Endothelial cell of umbilical vein (primary cell): ENCODE data around the gene HABP4. TPM values are rescaled to one million over a fixed set of nuclear protein-coding genes. Genes with fewer than 3 reads are reported as not detected.

Source experiments
- BruUV-seq: library from RNA; stranded (reverse); fragments of 400-500 nt; replicated peaks from 2 replicates; lab custom pipeline; 2021; lab: Mats Ljungman, UMichigan
- CTCF ChIA-PET: fragments of 300-600, 350-600 bp; sonication (Branson Sonifier 250); formaldehyde crosslinking; loops from one replicate; lab custom pipeline; 2021; ENCODE audit warnings: antibody characterized with exemption, inconsistent platforms; lab: Charles Lee
- POLR2A ChIA-PET: fragments of 300-600, 350-600 bp; sonication (Branson Sonifier 250); formaldehyde crosslinking; loops from one replicate; lab custom pipeline; 2021; ENCODE audit warnings: antibody characterized with exemption, inconsistent platforms; lab: Charles Lee
- DNase-seq: peaks from one replicate; pipeline ENCODE4 v3.0.0-alpha.2; 2011; ENCODE audit warnings: low read depth, low spot score
- FAIRE-seq: peaks from 2 replicates; lab custom pipeline; 2011; peaks lifted over from hg19 to GRCh38; lab: Jason Lieb, UNC
- H2AFZ ChIP-seq: 2 replicates; pipeline ENCODE4 v1.6.0; 2012; ENCODE audit warnings: low read depth, low read length, control low read depth, inconsistent platforms
- H3K27ac ChIP-seq: 2 replicates; pipeline ENCODE4 v1.5.1; 2011; ENCODE audit warnings: low read depth, mild to moderate bottlenecking, control low read depth, low read length, moderate library complexity; ENCODE audit not compliant: insufficient read depth
- H3K27me3 ChIP-seq, 2 experiments: 2 replicates each; pipeline versions ENCODE4 v1.6.0 to v1.6.1; 2011; ENCODE audit warnings: low read length in 2 of 2, mixed read lengths in 1 of 2; ENCODE audit not compliant: control insufficient read depth in 2 of 2, insufficient read depth in 2 of 2
- H3K36me3 ChIP-seq, 2 experiments: 2 replicates in 1 of 2; 3 replicates in 1 of 2; pipeline ENCODE4 v1.5.1; 2011; ENCODE audit warnings: low read length in 2 of 2, mild to moderate bottlenecking in 1 of 2, moderate library complexity in 1 of 2; ENCODE audit not compliant: control insufficient read depth in 2 of 2, insufficient read depth in 2 of 2; ENCODE audit errors: extremely low read depth in 1 of 2
- H3K4me1 ChIP-seq: 3 replicates; pipeline ENCODE4 v1.5.1; 2011; ENCODE audit warnings: mild to moderate bottlenecking, low read length; ENCODE audit not compliant: control insufficient read depth, insufficient read depth; ENCODE audit errors: extremely low read depth
- H3K4me2 ChIP-seq: 2 replicates; pipeline ENCODE4 v1.6.1; 2011; ENCODE audit warnings: low read length, control low read depth, mixed read lengths; ENCODE audit not compliant: insufficient read depth
- H3K4me3 ChIP-seq, 3 experiments: fragments of 200-600 bp in 1 of 3; sonication (generic), shearing (Covaris generic) in 1 of 3; replicated peaks in 1 of 3; 2 replicates each; pipeline ENCODE4 v1.5.1; 2011 to 2016; ENCODE audit warnings: control low read depth in 3 of 3, low read length in 3 of 3, mild to moderate bottlenecking in 2 of 3, inconsistent platforms in 1 of 3, low read depth in 1 of 3, moderate library complexity in 1 of 3; ENCODE audit not compliant: insufficient read depth in 1 of 3
- H3K79me2 ChIP-seq: 2 replicates; pipeline ENCODE4 v1.6.0; 2012; ENCODE audit warnings: low read length, inconsistent platforms; ENCODE audit not compliant: control insufficient read depth, insufficient read depth
- H3K9ac ChIP-seq: replicated peaks from 2 replicates; pipeline ENCODE3; 2011; ENCODE audit warnings: low read length, control low read depth; ENCODE audit not compliant: insufficient read depth; ENCODE audit errors: extremely low read depth
- H3K9me1 ChIP-seq: replicated peaks from 3 replicates; pipeline ENCODE4 v1.6.0; 2011; ENCODE audit warnings: mild to moderate bottlenecking, low read length; ENCODE audit not compliant: control insufficient read depth, insufficient read depth; ENCODE audit errors: extremely low read depth
- H3K9me3 ChIP-seq: replicated peaks from 2 replicates; pipeline ENCODE4 v1.5.1; 2012; ENCODE audit warnings: low read length, inconsistent platforms; ENCODE audit not compliant: control insufficient read depth, insufficient read depth
- H4K20me1 ChIP-seq: replicated peaks from 2 replicates; pipeline ENCODE3; 2011; ENCODE audit warnings: mild to moderate bottlenecking, low read length; ENCODE audit not compliant: control insufficient read depth, insufficient read depth; ENCODE audit errors: extremely low read depth
- CTCF ChIP-seq, 2 donors: IDR thresholded peaks; 1 replicate in 1 of 2; 2 replicates in 1 of 2; pipeline ENCODE4 v1.5.1; 2011; ENCODE audit warnings: low read length in 2 of 2, mild to moderate bottlenecking in 2 of 2, moderate library complexity in 2 of 2, control low read depth in 1 of 2, inconsistent platforms in 1 of 2, low read depth in 1 of 2; ENCODE audit not compliant: insufficient read depth in 1 of 2; ENCODE audit errors: extremely low read depth in 1 of 2
- EZH2 ChIP-seq: IDR thresholded peaks from 2 replicates; pipeline ENCODE4 v1.6.1; 2012; ENCODE audit warnings: borderline replicate concordance, low read depth, mild to moderate bottlenecking, moderate library complexity, low read length, inconsistent platforms; ENCODE audit not compliant: severe bottlenecking
- FOS ChIP-seq: IDR thresholded peaks from 2 replicates; pipeline ENCODE4 v1.6.1; 2011; ENCODE audit warnings: mild to moderate bottlenecking, low read length, moderate library complexity, borderline replicate concordance; ENCODE audit not compliant: insufficient read depth
- GATA2 ChIP-seq: IDR thresholded peaks from 2 replicates; pipeline ENCODE4 v1.7.0; 2011; ENCODE audit warnings: low read depth, mild to moderate bottlenecking, moderate library complexity, mixed read lengths, low read length; ENCODE audit not compliant: insufficient read length, insufficient read depth
- JUN ChIP-seq: IDR thresholded peaks from 2 replicates; pipeline ENCODE4 v1.6.1; 2011; ENCODE audit warnings: borderline replicate concordance, low read depth; ENCODE audit not compliant: insufficient read length, insufficient read depth
- MYC ChIP-seq: IDR thresholded peaks from one replicate; pipeline ENCODE4 v1.6.1; 2011; ENCODE audit warnings: mild to moderate bottlenecking, low read depth, low read length
- POLR2A ChIP-seq: IDR thresholded peaks from 2 replicates; pipeline ENCODE4 v1.6.1; 2012; ENCODE audit warnings: low read depth, mild to moderate bottlenecking, control low read depth, low read length
- POLR2AphosphoS5 ChIP-seq: IDR thresholded peaks from 2 replicates; pipeline ENCODE4 v1.6.1; 2012; ENCODE audit warnings: low read depth, mild to moderate bottlenecking, control low read depth, low read length, moderate library complexity; ENCODE audit not compliant: insufficient read depth
- dilution Hi-C: fragments of 300-500 bp; cut with MboI; formaldehyde crosslinking; loops from one replicate; pipeline ENCODE4 v1.15.0; 2019; ENCODE audit warnings: low sequenced_read_pairs; ENCODE audit not compliant: extremely low pct_ligation_motif_present
- intact Hi-C: fragments of 100-400 bp; cut with micrococcal nuclease; formaldehyde crosslinking; loops from one replicate; pipeline ENCODE4 v1.10.0; 2022
- polyA plus RNA-seq, 4 experiments: library from polyadenylated mRNA; depleted of rRNA in 3 of 4; stranded (reverse) in 3 of 4; unstranded in 1 of 4; fragments of >200 nt; gene quantifications; 2 replicates each; pipeline versions ENCODE4 v1.2.1 to v1.2.3, GENCODE V29; 2011 to 2012; ENCODE audit warnings: missing spikeins in 1 of 4
- total RNA-seq: library from RNA; stranded (reverse); gene quantifications from 2 replicates; pipeline ENCODE4 v1.2.3, GENCODE V29; 2021
- TF ChIP-seq, protein P1 (sequence below): IDR thresholded peaks from 2 replicates; pipeline ENCODE4 v1.6.1; 2011; ENCODE audit not compliant: insufficient read depth, insufficient read length

The HABP4 gene
- total and polyA plus RNA-seq, 2 donors (not counting 3 experiments of a cell fraction or from before 2014, with no cell fraction given) = 4.6 to 11.1 TPM

DNA sequence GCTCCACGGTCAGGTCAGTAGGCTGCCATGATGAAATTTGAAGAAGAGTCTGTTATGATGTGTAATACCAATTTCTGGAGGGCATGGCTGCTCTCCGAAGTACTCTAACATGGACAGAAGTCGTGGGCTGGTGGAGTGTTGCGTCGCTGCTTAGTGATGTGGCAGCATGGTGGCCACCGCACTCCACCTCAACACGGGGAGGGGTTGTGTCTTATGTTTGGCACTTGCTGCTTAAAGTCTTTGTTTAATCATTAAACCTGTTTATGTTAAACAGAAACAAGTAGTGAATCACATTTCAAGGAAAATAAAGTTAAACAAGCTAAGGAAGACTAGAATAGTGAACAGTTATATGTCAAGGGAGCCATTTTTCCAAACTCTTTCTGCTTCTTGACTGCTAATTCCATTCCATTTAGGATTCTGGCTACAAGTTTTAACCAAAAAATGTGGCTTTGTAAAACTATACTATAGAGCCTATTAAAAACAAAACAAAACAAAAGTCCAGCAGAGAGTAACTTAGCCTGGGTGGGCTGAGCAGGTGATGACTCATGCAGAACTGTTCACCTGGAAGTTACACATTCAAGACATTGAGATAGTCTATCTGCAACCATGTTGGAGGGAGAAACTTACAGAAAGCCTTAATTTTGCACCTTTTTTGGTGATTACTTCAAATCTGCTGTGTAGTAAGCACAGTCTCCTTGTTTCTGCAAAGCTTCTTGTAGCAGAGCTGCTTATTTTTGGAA lies 9.5 kb downstream of the HABP4 start:
- no peak overlapping the region for H3K27ac ChIP-seq
- H3K79me2 ChIP-seq = peaks cover 3% of the 10 kb centered on the region
- intact Hi-C loops = no loop called here
- ChIA-PET POLR2A (no interaction called here), CTCF (interaction anchor here (0.9 to 1.3 kb wide), 2 partner anchors 133 to 142 kb away, joined by 3 read pairs; no protein-coding TSS in a partner anchor)
- FAIRE-seq = no peak
- dilution Hi-C loops = no loop called here
- no peaks in the 10 kb centered on the region for H3K9me3 ChIP-seq
- TF ChIP-seq FOS (no peak), EZH2 (no peak), JUN (no peak)
- TF ChIP-seq, protein P1, sequence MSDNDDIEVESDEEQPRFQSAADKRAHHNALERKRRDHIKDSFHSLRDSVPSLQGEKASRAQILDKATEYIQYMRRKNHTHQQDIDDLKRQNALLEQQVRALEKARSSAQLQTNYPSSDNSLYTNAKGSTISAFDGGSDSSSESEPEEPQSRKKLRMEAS = no peak
- H2AFZ ChIP-seq = no peak overlapping the region
- no peaks in the 10 kb centered on the region for H3K27me3 ChIP-seq
- H3K9me1 ChIP-seq = no peaks in the 10 kb centered on the region
- H4K20me1 ChIP-seq = no peaks in the 10 kb centered on the region
- H3K4me2 ChIP-seq = no peak overlapping the region
- H3K4me3 ChIP-seq = no peak overlapping the region
- H3K9ac ChIP-seq = no peak overlapping the region
- H3K4me1 ChIP-seq = no peaks in the 10 kb centered on the region
- DNase-seq = no peak
- BruUV-seq = no TSS peak
- no peaks in the 10 kb centered on the region for H3K36me3 ChIP-seq

- no peak for DNase-seq
- Histone ChIP-seq H3K4me1 (no peaks in the 10 kb centered on the region), H2AFZ (no peak overlapping the region), H3K4me2 (no peak overlapping the region), H3K36me3 (no peaks in the 10 kb centered on the region), H3K27ac (no peak overlapping the region), H3K9ac (no peak overlapping the region), H3K79me2 (no peaks in the 10 kb centered on the region), H3K27me3 (no peaks in the 10 kb centered on the region), H3K9me3 (no peaks in the 10 kb centered on the region), H3K9me1 (no peaks in the 10 kb centered on the region), H3K4me3 (no peak overlapping the region), H4K20me1 (no peaks in the 10 kb centered on the region)
- POLR2A ChIA-PET = no interaction called here
- dilution Hi-C loops = no loop called here
- intact Hi-C loops = no loop called here
- CTCF ChIA-PET = no interaction called here
- BruUV-seq = no TSS peak
- FAIRE-seq = no peak
- TF ChIP-seq EZH2 (no peak), CTCF (IDR thresholded peaks at IDR 0.05; ENCODE audit: extremely low read depth in 1 of 2, insufficient read depth in 1 of 2, low read depth in 1 of 2, low read length in 2 of 2) (no peak), JUN (no peak), FOS (no peak), MYC (no peak), POLR2AphosphoS5 (no peak), POLR2A (no peak), GATA2 (no peak)
- TF ChIP-seq, protein P1 = no peak
These were observed 10.5 kb downstream of the HABP4 start for GRCh38 chr9:96460470-96460869.
